Fibroblast of mammary gland (primary cell): Measurements from ENCODE around the gene HOXD9.

ENCODE experiments used
- DNase-seq: peaks from one replicate; pipeline ENCODE4 v3.0.0-alpha.2; 2010; ENCODE audit warnings: low read depth
- H3K4me3 ChIP-seq: 2 replicates; pipeline ENCODE4 v1.5.1; 2011; ENCODE audit warnings: low read depth, mild to moderate bottlenecking, low read length, moderate library complexity; ENCODE audit not compliant: control insufficient read depth
- CTCF ChIP-seq: conservative IDR thresholded peaks from 2 replicates; pipeline ENCODE4 v1.5.1; 2011; ENCODE audit warnings: low read depth, low read length, inconsistent platforms; ENCODE audit not compliant: control insufficient read depth, insufficient read depth

HOXD9 gene

GRCh38 chr2:176090862-176091261, 31.7 kb upstream of the HOXD9 start:
- no peak for TF ChIP-seq CTCF
- no peak for DNase-seq
- H3K4me3 ChIP-seq = no peak overlapping the region

GRCh38 chr2:176091329-176092258, 30.9 kb upstream of the HOXD9 start:
- no peak overlapping the region for H3K4me3 ChIP-seq
- TF ChIP-seq CTCF = no peak
- DNase-seq = no peak

- no peak for DNase-seq
- TF ChIP-seq CTCF = no peak
- H3K4me3 ChIP-seq = no peak within 1 kb of the TSS
Measured at GRCh38 chr2:176092270-176093144, 30.0 kb upstream of the HOXD9 start, which contains the start of gene HOXD13. Gene HOXD13 (plus strand): TSS chr2:176092721. CDS start chr2:176092891, 170 bp downstream.

- H3K4me3 ChIP-seq = no peak overlapping the region
Measured at GRCh38 chr2:176093145-176093897, 29.2 kb upstream of the HOXD9 start.

GRCh38 chr2:176093898-176094249, 28.6 kb upstream of the HOXD9 start:
- TF ChIP-seq CTCF = no peak
- no peak for DNase-seq

More at GRCh38 chr2:176093145-176093897, 29.2 kb upstream of the HOXD9 start:
- no peak for DNase-seq
- TF ChIP-seq CTCF = no peak

GRCh38 chr2:176094349-176094748, 28.2 kb upstream of the HOXD9 start:
- H3K4me3 ChIP-seq = no peak overlapping the region
- DNase-seq = no peak
- TF ChIP-seq CTCF = no peak

More at GRCh38 chr2:176093898-176094249, 28.6 kb upstream of the HOXD9 start:
- no peak overlapping the region for H3K4me3 ChIP-seq
